LNCAP (cell line): ENCODE data around the gene R3HDML.

Experiments
- CTCF ChIP-seq: fragments of 450-650 bp; IDR thresholded peaks from 2 replicates; pipeline ENCODE4 v1.5.1; 2017; ENCODE audit warnings: mild to moderate bottlenecking

Gene R3HDML

GRCh38 chr20:44319839-44320422 lies 16.9 kb upstream of the R3HDML start:
- no peak for TF ChIP-seq CTCF

DNA sequence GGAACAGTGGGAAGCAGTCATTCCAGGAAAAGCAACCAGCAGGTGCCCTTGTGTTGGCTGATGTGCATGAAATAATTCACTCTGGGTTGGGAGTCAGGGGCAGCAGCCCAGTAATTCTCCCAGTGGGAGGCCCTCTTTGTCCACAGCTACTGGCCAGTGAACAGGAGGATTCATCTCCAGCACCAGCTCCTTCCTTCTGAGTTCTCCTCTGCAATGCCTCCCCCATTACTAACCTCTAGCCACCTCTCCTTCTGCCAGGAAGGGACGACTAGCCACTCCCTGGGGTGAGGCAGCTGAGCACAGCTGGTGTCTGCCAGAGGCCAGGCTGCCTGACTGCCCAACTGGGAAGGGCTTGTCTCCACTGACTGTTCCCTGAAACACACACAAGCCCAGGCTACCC lies 12.5 kb upstream of the R3HDML start:
- no peak for TF ChIP-seq CTCF

DNA sequence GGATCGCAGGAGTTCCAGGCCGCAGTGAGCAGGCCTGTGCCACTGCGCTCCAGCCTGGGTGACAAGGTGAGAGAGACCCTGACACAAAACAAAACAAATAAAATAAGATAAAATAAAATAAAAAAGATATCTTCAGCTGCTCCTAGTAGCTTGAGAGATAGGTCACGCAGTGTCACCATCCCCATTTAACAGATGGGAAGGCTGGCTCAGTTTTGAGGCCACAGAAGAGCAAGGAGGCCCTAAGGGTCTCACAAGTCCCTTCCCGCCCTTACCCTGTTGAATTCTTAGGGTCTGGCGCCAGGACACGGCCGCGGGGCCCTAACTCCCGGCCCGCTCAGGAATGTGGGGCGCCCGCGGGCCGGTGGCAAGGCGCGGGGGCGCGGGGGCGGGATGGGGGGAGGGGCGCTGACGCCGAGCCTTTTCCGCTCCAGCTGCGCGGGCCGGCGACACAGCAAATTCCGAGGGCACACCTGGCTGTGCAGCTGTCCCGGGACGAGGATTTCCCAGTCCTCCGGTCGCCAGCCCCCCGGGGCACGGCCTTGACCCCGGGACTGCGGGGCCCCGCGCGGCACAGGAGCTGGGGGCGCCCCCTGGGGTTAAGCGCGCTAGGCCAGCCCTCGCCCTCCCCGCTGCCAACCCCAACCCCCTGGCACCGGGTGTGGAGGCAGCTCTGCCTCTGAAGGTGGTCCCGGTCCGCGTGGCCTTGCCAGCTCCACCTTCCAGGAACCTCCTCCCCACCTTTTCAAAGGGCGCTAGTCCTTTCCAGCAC lies 10.3 kb upstream of the R3HDML start:
- TF ChIP-seq CTCF, result no peak

DNA sequence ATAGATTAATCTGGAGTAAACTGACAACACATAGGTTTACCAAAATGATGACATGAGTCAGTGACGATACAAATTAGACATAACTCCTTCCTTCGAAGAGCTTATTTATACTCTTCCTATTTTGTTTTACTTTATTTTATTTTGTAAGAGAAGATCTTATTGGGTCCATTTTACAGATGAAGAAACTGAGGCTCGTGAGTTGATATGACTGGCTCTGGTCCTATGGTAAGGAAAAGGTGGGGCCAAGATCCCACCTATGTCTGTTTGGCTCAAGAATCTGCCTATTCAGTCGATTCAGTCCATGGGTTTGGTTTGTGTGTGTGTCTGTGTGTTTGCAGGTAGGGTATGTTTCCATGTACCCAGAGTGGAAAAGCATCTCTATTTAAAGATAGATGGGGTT lies 8.4 kb upstream of the R3HDML start:
- no peak for TF ChIP-seq CTCF

GRCh38 chr20:44331201-44331600 lies 5.6 kb upstream of the R3HDML start:
- no peak for TF ChIP-seq CTCF

DNA sequence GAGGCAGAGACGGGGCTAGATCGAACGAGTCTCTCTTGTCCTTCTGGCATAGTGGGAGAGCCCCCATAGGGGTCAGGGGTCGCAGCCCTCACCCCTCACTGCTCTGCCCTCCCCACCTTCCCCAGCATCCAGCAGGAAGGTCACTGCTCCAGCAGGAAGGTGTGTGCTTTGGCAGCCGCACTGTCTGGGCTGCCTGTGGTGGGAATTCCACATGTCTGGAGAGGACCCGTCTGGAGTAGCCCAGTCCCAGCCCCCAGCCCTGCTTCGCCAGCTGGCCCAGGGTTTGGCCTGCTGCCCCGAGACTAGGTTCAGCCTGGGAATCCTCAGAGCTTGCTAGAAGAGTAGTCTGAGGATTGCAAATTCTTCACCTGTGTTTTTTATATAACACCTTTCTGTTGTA lies 2.5 kb upstream of the R3HDML start:
- TF ChIP-seq CTCF, result no peak

GRCh38 chr20:44334709-44335108 lies 2.1 kb upstream of the R3HDML start:
- TF ChIP-seq CTCF, result no peak
